ENCODE results near the gene NHP2.

DNA sequence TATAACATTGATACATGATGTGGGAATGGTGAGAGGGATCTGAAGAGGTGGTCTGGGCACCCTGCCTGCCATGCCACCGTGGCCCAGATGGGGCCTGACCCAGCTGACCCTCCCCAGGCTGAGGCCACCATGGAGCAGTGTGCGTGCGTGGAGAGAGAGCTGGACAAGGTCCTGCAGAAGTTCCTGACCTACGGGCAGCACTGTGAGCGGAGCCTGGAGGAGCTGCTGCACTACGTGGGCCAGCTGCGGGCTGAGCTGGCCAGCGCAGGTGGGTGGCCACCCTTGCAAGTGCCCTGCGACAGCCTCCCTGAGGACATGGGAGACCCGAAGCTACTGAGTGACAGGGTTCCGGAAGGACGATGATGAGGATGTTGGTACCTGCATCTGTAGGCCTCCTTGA lies 15.7 kb downstream of the NHP2 start:
- TF ChIP-seq TAF1 (IDR thresholded peaks at IDR 0.05; ENCODE audit: low read depth, low read length) (no peak), POLR2A (IDR thresholded peaks at IDR 0.05; ENCODE audit: low read depth, low read length) (no peak), SPI1 (IDR thresholded peaks at IDR 0.05; ENCODE audit: low read depth, low read length) (no peak), POLR2AphosphoS5 (IDR thresholded peaks at IDR 0.05; ENCODE audit: low read depth, low read length) (no peak), POU2F2 (IDR thresholded peaks at IDR 0.05; ENCODE audit: low read depth, low read length) (no peak), PAX5 (IDR thresholded peaks at IDR 0.05; ENCODE audit: insufficient read depth, low read length, severe bottlenecking) (no peak)
